WTC11 (cell line): ENCODE measurements around the gene CARD19.

Experiments used
- CTCF ChIP-seq: fragments of 200-600 bp; IDR thresholded peaks from 2 replicates; pipeline ENCODE4 v1.8.0; 2022; ENCODE audit warnings: antibody characterized with exemption
- MAX ChIP-seq: sonication (generic); formaldehyde crosslinking; IDR thresholded peaks from 2 replicates; pipeline ENCODE4 v1.8.0; 2022; ENCODE audit warnings: mild to moderate bottlenecking, missing genetic modification reagents
- ZNF121 ChIP-seq: sonication (generic); formaldehyde crosslinking; IDR thresholded peaks from 2 replicates; pipeline ENCODE4 v1.8.0; 2023; ENCODE audit warnings: missing genetic modification reagents

GRCh38 chr9:93147632-93148031 is 51.6 kb downstream of the CARD19 start:
- no peak for TF ChIP-seq MAX (CRISPR knock-in tag)
- TF ChIP-seq ZNF121 (CRISPR knock-in tag), result no peak
- no peak for TF ChIP-seq CTCF
